ENCODE results near the gene POLR3A. TPM values are rescaled to one million over a fixed set of nuclear protein-coding genes. Genes with fewer than 3 reads are reported as not detected.

Gene POLR3A
- total RNA-seq, 1 donor from 2014 or later, result 27.5 TPM

DNA sequence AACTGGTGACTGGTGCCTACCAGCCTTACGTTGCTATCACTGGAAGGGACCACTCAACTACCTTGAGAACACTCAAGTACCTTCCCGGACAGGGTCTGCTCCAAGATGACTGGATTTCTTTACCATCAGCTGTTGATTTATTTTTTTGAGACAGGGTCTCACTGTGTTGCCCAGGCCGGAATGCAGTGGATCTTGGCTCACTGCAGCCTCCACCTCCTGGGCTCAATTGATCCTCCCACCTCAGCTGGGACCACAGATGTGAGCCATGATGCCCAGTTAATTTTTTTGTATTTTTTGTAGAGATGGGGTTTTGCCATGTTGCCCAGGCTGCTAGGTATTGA is 57.5 kb downstream of the POLR3A start:
- Mint-ChIP-seq H3K4me3 (ENCODE audit: low read depth) (no peak overlapping the region), H3K4me1 (ENCODE audit: low read depth) (peaks cover 25% of the 10 kb centered on the region), H3K27me3 (no peaks in the 10 kb centered on the region), H3K27ac (peak overlapping the region; percentile 48), H3K36me3 (ENCODE audit: insufficient read depth) (peaks cover 2% of the 10 kb centered on the region), H3K9me3 (ENCODE audit: low read depth) (no peaks in the 10 kb centered on the region)
- no peak for DNase-seq (ENCODE audit: low spot score, unreplicated experiment)
- TF ChIP-seq, protein P1, sequence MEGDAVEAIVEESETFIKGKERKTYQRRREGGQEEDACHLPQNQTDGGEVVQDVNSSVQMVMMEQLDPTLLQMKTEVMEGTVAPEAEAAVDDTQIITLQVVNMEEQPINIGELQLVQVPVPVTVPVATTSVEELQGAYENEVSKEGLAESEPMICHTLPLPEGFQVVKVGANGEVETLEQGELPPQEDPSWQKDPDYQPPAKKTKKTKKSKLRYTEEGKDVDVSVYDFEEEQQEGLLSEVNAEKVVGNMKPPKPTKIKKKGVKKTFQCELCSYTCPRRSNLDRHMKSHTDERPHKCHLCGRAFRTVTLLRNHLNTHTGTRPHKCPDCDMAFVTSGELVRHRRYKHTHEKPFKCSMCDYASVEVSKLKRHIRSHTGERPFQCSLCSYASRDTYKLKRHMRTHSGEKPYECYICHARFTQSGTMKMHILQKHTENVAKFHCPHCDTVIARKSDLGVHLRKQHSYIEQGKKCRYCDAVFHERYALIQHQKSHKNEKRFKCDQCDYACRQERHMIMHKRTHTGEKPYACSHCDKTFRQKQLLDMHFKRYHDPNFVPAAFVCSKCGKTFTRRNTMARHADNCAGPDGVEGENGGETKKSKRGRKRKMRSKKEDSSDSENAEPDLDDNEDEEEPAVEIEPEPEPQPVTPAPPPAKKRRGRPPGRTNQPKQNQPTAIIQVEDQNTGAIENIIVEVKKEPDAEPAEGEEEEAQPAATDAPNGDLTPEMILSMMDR (IDR thresholded peaks at IDR 0.05; ENCODE audit: unreplicated experiment), result no peak

DNA sequence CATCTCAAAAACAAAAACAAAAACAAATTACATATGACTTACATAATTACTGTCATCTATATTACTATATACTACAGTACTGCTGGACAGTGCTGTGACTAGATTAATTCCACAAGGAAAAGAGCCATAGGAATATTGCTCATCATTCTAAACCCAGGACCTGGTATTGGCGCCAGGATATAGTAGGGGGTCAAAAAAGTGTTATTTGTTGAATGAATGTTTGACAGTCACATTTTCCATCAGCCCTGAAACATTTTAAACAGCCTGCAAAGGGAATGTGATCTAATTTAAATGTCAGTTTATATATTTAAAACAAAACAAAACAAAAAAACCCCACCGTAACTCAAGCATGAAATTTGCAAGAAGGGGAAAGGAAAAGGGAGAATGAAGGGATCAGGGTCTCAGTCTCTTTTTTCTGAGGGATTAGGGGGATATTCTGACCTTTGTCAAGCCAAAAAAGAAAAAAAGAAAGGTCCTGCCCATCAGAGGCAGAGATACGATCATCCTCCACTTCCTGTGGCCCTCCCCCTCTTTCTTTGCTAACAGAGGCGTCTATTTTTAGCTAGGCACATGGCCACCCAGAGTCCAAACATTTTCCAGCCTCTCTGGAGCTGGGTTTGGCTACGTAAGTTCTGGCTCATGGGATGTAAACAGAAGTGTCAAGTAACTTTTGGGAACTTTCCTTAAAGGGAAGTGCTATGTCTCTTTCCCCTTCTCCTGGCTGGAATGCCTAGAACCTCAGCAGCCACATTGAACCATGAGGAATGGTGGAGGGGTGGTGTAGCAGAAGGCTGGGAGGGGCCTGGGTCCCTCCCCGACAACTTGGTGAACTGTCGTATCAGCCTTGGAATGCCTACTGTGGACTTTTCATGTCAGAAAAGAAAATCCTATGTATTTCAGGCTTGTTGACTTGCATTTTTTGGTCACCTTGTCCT is 58.2 kb downstream of the POLR3A start:
- no peaks in the 10 kb centered on the region for H3K9me3 Mint-ChIP-seq (ENCODE audit: low read depth)
- no peak overlapping the region for H3K4me3 Mint-ChIP-seq (ENCODE audit: low read depth)
- TF ChIP-seq, protein P1 (IDR thresholded peaks at IDR 0.05; ENCODE audit: unreplicated experiment), result no peak
- DNase-seq (ENCODE audit: low spot score, unreplicated experiment), result no peak
- no peaks in the 10 kb centered on the region for H3K36me3 Mint-ChIP-seq (ENCODE audit: insufficient read depth)
- H3K27ac Mint-ChIP-seq, result peak overlapping the region; percentile 48
- no peaks in the 10 kb centered on the region for H3K27me3 Mint-ChIP-seq
- H3K4me1 Mint-ChIP-seq (ENCODE audit: low read depth), result peaks cover 28% of the 10 kb centered on the region

DNA sequence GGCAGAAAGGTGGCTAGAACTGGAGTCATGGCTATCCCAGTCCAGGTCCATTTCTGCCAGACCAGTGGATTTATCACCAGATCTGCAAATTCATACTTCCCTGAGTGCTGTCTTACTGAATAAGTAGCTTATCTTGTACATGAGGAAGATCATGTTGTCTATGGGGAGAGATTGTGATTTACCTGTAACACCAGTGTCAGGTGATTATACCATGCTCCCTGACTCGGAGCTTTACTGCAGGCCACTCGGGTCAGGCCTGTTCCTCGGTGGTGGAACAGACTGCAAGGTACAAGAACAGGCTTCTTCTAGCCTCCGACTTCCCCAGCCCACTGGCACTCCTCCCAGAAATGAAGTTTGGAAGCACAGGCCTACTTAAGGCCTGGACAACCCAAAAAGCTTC is 60.2 kb downstream of the POLR3A start:
- peak overlapping the region; percentile 35 for H3K27ac Mint-ChIP-seq
- TF ChIP-seq, protein P1 (IDR thresholded peaks at IDR 0.05; ENCODE audit: unreplicated experiment), result no peak
- no peak overlapping the region for H3K4me3 Mint-ChIP-seq (ENCODE audit: low read depth)
- H3K36me3 Mint-ChIP-seq (ENCODE audit: insufficient read depth), result peaks cover 4% of the 10 kb centered on the region
- DNase-seq (ENCODE audit: low spot score, unreplicated experiment), result no peak
- H3K27me3 Mint-ChIP-seq, result no peaks in the 10 kb centered on the region
- H3K4me1 Mint-ChIP-seq (ENCODE audit: low read depth), result peaks cover 28% of the 10 kb centered on the region
- peaks cover 6% of the 10 kb centered on the region for H3K9me3 Mint-ChIP-seq (ENCODE audit: low read depth)

DNA sequence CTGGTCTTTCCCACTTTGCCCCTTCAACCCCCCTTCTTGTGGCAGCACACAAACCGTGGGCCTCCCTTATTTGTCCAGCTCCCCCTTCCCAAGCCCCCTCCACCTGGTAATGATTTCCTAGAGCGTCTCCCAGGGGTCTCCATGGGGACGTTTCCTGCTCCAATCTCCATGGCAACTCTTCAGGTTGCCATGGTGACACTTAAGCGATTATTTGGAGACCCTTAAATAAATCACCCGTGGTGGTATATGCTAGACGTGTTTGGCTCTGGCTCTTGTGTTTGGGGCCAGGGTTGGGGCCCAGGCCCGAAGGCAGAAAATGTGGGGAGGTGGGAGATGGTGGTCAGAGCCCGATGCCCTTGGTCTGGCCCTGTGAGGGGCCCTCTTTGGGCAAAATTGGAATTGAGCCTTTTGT is 61.7 kb downstream of the POLR3A start:
- H3K4me1 Mint-ChIP-seq (ENCODE audit: low read depth), result peaks cover 28% of the 10 kb centered on the region
- H3K4me3 Mint-ChIP-seq (ENCODE audit: low read depth), result no peak overlapping the region
- H3K36me3 Mint-ChIP-seq (ENCODE audit: insufficient read depth), result peaks cover 6% of the 10 kb centered on the region
- peak; percentile 67 for DNase-seq (ENCODE audit: low spot score, unreplicated experiment)
- H3K9me3 Mint-ChIP-seq (ENCODE audit: low read depth), result peaks cover 10% of the 10 kb centered on the region
- peak overlapping the region; percentile 83 for H3K27ac Mint-ChIP-seq
- TF ChIP-seq, protein P1 (IDR thresholded peaks at IDR 0.05; ENCODE audit: unreplicated experiment), result peak; percentile 22
- no peaks in the 10 kb centered on the region for H3K27me3 Mint-ChIP-seq

DNA sequence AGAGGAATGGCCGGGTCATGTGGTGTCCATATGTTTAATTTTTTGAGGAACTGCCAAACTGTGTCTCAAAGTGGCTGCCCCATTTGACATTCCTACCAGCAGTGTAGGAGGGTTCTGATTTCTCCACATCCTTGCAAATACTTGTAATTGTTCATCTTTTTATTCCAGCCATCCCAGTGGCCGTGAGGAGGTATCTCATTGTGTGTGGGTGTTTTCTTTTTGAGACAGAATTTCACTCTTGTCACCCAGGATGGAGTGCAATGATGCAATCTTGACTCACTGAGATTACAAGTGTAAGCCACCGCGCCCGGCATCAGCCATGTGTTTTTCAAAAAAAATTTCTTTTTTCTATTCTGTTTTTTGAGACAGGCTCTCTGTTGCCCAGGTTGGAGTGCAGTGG is 64.0 kb downstream of the POLR3A start:
- H3K27me3 Mint-ChIP-seq, result no peaks in the 10 kb centered on the region
- H3K9me3 Mint-ChIP-seq (ENCODE audit: low read depth), result peaks cover 10% of the 10 kb centered on the region
- TF ChIP-seq, protein P1 (IDR thresholded peaks at IDR 0.05; ENCODE audit: unreplicated experiment), result no peak
- H3K27ac Mint-ChIP-seq, result no peak overlapping the region
- peaks cover 6% of the 10 kb centered on the region for H3K36me3 Mint-ChIP-seq (ENCODE audit: insufficient read depth)
- DNase-seq (ENCODE audit: low spot score, unreplicated experiment), result no peak
- H3K4me1 Mint-ChIP-seq (ENCODE audit: low read depth), result peaks cover 21% of the 10 kb centered on the region
- H3K4me3 Mint-ChIP-seq (ENCODE audit: low read depth), result no peak overlapping the region

All from progenitor cell of endocrine pancreas (in vitro differentiated cells).